Measurements from ENCODE around the gene NFIB. TPM values are rescaled to one million over a fixed set of nuclear protein-coding genes. Genes with fewer than 3 reads are reported as not detected.

NFIB gene
- total and polyA plus RNA-seq, 8 donors: 8.9 to 65.0 (median 45.7) TPM

- ATAC-seq (no peak), FAIRE-seq (no peak), DNase-seq (no peak)
- H3K4me3 ChIP-seq: no peak overlapping the region
- no peaks in the 10 kb centered on the region for H3K27me3 ChIP-seq
- no peaks in the 10 kb centered on the region for H3K9me3 ChIP-seq
- TF ChIP-seq CTCF (IDR thresholded peaks at IDR 0.05): no peak
- WGBS, 2 donors: 91 to 93% methylated on average over 1 of the region's 1 CpG
- H3K4me1 ChIP-seq: peaks cover 6 to 14% (median 11%) of the 10 kb centered on the region in 3 donors
- H3K27ac ChIP-seq: no peak overlapping the region
- H3K36me3 ChIP-seq: no peaks in the 10 kb centered on the region
- intact Hi-C loops (cut with DNase I): no loop called here
Observed at GRCh38 chr9:14189578-14189977, 124.4 kb downstream of the NFIB start.

GRCh38 chr9:14189146-14189545, 124.8 kb downstream of the NFIB start:
- intact Hi-C loops (cut with DNase I): no loop called here
- TF ChIP-seq CTCF (IDR thresholded peaks at IDR 0.05): no peak
- FAIRE-seq (no peak), ATAC-seq (no peak), DNase-seq (no peak)
- 88 to 92% methylated on average over 4 of the region's 4 CpGs for WGBS, 2 donors
- no peak overlapping the region for H3K27ac ChIP-seq
- H3K4me1 ChIP-seq: peaks cover 6 to 14% (median 10%) of the 10 kb centered on the region in 3 donors
- no peaks in the 10 kb centered on the region for H3K27me3 ChIP-seq
- H3K9me3 ChIP-seq: no peaks in the 10 kb centered on the region
- no peaks in the 10 kb centered on the region for H3K36me3 ChIP-seq
- no peak overlapping the region for H3K4me3 ChIP-seq

- no peak for TF ChIP-seq CTCF (IDR thresholded peaks at IDR 0.05)
- no peaks in the 10 kb centered on the region for H3K36me3 ChIP-seq
- no peak overlapping the region for H3K4me3 ChIP-seq
- DNase-seq: no peak
- intact Hi-C loops (cut with DNase I): no loop called here
- H3K4me1 ChIP-seq: peaks cover 6 to 14% (median 10%) of the 10 kb centered on the region in 3 donors
- WGBS, 2 donors: 93 to 96% methylated on average over 3 of the region's 3 CpGs
- FAIRE-seq: no peak
- H3K9me3 ChIP-seq: no peaks in the 10 kb centered on the region
- no peak overlapping the region for H3K27ac ChIP-seq
- no peaks in the 10 kb centered on the region for H3K27me3 ChIP-seq
- no peak for ATAC-seq
Observed at GRCh38 chr9:14188538-14188937, 125.4 kb downstream of the NFIB start.

GRCh38 chr9:14188011-14188410, 125.9 kb downstream of the NFIB start:
- 71 to 73% methylated on average over 2 of the region's 2 CpGs for WGBS, 2 donors
- no peak for ATAC-seq

More at GRCh38 chr9:14188011-14188410, 125.9 kb downstream of the NFIB start:
- Histone ChIP-seq H3K4me3 (no peak overlapping the region), H3K9me3 (no peaks in the 10 kb centered on the region), H3K4me1 (peaks cover 6 to 14% (median 10%) of the 10 kb centered on the region in 3 donors), H3K27me3 (no peaks in the 10 kb centered on the region), H3K36me3 (no peaks in the 10 kb centered on the region), H3K27ac (no peak overlapping the region)
- no peak for FAIRE-seq
- intact Hi-C loops (cut with DNase I): no loop called here
- no peak for TF ChIP-seq CTCF (IDR thresholded peaks at IDR 0.05)
- no peak for DNase-seq

All from pancreas (tissue), 10 donors.